PFSK-1 (cell line): ENCODE data around the gene LRRC8D.

Experiments used
- FOXP2 ChIP-seq: optimal IDR thresholded peaks from 2 replicates; pipeline ENCODE3; 2011; ENCODE audit warnings: borderline replicate concordance, control low read depth, inconsistent platforms; ENCODE audit not compliant: insufficient read depth; ENCODE audit errors: extremely low read length, extremely low read depth
- POLR2AphosphoS5 ChIP-seq: IDR thresholded peaks from 2 replicates; pipeline ENCODE4 v1.6.1; 2012; ENCODE audit warnings: low read depth, mild to moderate bottlenecking, control low read depth, low read length, moderate library complexity
- SIN3A ChIP-seq: IDR thresholded peaks from 2 replicates; pipeline ENCODE4 v1.6.1; 2012; ENCODE audit warnings: mild to moderate bottlenecking, low read length, moderate library complexity, borderline replicate concordance; ENCODE audit not compliant: insufficient read depth
- TAF1 ChIP-seq: IDR thresholded peaks from 2 replicates; pipeline ENCODE4 v1.6.1; 2012; ENCODE audit warnings: low read length, control low read depth, borderline replicate concordance; ENCODE audit not compliant: insufficient read depth
- TF ChIP-seq, protein P1 (sequence below), 2 experiments: IDR thresholded peaks; 2 replicates each; pipeline versions ENCODE4 v1.6.1 to v1.8.0; 2011 to 2012; ENCODE audit warnings: low read depth in 2 of 2, low read length in 2 of 2, control low read depth in 1 of 2, inconsistent platforms in 1 of 2, mild to moderate bottlenecking in 1 of 2, moderate library complexity in 1 of 2; ENCODE audit not compliant: insufficient read depth in 1 of 2

Gene LRRC8D

GRCh38 chr1:89850844-89851415, 30.1 kb downstream of the LRRC8D start:
- TF ChIP-seq POLR2AphosphoS5 (no peak), FOXP2 (no peak), TAF1 (no peak), SIN3A (no peak)
- TF ChIP-seq, protein P1, sequence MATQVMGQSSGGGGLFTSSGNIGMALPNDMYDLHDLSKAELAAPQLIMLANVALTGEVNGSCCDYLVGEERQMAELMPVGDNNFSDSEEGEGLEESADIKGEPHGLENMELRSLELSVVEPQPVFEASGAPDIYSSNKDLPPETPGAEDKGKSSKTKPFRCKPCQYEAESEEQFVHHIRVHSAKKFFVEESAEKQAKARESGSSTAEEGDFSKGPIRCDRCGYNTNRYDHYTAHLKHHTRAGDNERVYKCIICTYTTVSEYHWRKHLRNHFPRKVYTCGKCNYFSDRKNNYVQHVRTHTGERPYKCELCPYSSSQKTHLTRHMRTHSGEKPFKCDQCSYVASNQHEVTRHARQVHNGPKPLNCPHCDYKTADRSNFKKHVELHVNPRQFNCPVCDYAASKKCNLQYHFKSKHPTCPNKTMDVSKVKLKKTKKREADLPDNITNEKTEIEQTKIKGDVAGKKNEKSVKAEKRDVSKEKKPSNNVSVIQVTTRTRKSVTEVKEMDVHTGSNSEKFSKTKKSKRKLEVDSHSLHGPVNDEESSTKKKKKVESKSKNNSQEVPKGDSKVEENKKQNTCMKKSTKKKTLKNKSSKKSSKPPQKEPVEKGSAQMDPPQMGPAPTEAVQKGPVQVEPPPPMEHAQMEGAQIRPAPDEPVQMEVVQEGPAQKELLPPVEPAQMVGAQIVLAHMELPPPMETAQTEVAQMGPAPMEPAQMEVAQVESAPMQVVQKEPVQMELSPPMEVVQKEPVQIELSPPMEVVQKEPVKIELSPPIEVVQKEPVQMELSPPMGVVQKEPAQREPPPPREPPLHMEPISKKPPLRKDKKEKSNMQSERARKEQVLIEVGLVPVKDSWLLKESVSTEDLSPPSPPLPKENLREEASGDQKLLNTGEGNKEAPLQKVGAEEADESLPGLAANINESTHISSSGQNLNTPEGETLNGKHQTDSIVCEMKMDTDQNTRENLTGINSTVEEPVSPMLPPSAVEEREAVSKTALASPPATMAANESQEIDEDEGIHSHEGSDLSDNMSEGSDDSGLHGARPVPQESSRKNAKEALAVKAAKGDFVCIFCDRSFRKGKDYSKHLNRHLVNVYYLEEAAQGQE (IDR thresholded peaks at IDR 0.05; ENCODE audit: insufficient read depth in 1 of 2, low read depth in 2 of 2, low read length in 2 of 2) = no peak

DNA sequence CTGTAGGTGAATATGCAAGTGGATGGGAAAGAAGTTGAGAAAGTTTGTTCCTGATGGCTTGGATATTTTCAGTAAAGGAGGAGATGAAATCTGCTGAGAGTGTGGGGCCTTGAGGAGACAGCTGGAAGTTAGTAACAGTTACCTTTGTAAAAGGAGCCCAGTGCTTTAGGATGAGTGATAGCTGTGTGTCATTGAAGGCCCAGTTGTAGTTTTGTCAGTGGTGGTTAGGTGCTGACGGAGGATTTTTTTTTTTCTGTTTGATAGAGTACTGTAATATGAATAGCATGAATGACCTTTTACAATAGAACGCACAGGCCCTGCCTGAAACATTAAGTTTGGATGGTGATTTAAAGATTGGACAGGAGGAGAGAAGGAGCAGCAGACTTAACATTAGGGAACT, 33.3 kb downstream of the LRRC8D start:
- no peak for TF ChIP-seq POLR2AphosphoS5
- TF ChIP-seq, protein P1 (IDR thresholded peaks at IDR 0.05; ENCODE audit: insufficient read depth in 1 of 2, low read depth in 2 of 2, low read length in 2 of 2) = no peak
- TF ChIP-seq FOXP2 = no peak
- TF ChIP-seq TAF1 = no peak
- TF ChIP-seq SIN3A = no peak

DNA sequence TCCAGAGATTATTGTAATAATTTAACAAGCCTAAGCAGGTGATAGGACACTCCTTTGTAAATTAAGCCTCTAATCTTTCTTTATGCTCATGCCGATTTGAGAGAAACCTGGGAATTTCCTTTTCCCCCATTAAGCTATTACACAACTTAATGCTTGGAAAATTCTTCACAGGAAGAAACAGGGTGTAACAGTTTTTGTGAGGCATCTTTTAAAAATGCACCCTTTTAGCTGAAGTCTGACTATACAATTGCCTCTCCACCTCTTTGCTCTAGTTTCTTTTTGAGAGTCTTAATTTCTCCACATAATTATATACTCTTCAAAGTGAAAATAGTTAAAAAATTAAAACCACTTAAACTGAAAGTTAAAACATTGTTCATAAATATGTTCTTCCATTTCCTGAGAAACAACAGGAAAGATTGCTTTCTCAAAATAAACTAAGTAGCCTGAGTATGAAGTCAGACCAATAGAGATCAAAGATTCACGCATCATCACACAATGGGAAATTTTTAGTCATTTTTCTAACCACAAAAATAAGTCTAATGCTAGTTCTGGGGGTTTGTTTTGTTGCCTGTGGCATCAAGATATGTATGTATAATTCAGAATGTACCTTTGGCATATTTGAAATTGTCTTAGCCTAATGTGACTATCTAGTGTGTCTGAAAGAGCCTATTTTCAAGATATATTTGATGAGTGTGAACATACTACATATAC, 34.7 kb downstream of the LRRC8D start:
- TF ChIP-seq FOXP2 (no peak), SIN3A (no peak), TAF1 (no peak)
- TF ChIP-seq, protein P1 (IDR thresholded peaks at IDR 0.05; ENCODE audit: insufficient read depth in 1 of 2, low read depth in 2 of 2, low read length in 2 of 2) = no peak

DNA sequence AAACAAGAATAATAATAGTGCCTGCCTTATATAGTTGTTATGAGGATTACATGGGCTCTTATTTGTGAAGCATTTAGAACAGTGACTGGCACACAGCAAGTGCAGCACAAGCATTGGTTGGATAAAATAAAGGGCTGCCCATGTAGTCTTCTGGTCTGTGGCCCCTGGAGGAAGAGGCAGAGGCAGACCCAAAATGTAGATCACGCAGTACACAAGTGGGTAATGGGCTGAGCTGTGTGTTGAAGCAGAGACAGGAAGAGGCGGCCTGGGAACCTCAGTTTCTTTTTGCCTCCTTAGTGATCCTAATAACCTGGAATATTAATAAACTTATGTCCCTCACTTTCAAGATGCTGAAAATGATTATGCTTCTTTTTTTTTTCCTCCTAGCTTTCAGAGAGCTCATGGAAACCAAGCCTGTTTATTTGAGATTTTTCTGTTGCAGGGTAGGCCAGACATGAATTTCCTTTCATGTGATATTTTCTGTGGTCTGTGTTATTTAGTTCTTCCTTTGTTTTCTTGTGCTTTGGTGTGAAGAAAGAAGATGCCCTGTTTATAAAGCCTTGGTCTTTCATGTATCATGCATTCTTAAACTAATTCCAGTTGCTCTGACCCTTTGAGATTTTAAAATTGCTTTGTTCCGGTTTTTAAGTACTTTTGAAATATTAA, 42.5 kb downstream of the LRRC8D start:
- no peak for TF ChIP-seq SIN3A
- TF ChIP-seq POLR2AphosphoS5 = no peak
- TF ChIP-seq, protein P1 (IDR thresholded peaks at IDR 0.05; ENCODE audit: insufficient read depth in 1 of 2, low read depth in 2 of 2, low read length in 2 of 2) = no peak
- no peak for TF ChIP-seq FOXP2
- TF ChIP-seq TAF1 = no peak
